Activated T-helper 1 cell treated with anti-CD3 and anti-CD28 coated beads, Interleukin-2, amount 50 U/mL, for 16 hours (primary cell): ENCODE measurements around the gene SCFD2.
"Not testable (repeated sequence)": the region's sequence is repeated elsewhere in the genome, so short reads cannot be mapped to it uniquely, and the experiment has no call there.

ENCODE experiments used
- DNase-seq, 2 donors: peaks; one replicate each; pipeline ENCODE4 v3.0.0-alpha.2; 2020; ENCODE audit warnings: low read depth in 1 of 2, low spot score in 1 of 2

SCFD2 gene

DNA sequence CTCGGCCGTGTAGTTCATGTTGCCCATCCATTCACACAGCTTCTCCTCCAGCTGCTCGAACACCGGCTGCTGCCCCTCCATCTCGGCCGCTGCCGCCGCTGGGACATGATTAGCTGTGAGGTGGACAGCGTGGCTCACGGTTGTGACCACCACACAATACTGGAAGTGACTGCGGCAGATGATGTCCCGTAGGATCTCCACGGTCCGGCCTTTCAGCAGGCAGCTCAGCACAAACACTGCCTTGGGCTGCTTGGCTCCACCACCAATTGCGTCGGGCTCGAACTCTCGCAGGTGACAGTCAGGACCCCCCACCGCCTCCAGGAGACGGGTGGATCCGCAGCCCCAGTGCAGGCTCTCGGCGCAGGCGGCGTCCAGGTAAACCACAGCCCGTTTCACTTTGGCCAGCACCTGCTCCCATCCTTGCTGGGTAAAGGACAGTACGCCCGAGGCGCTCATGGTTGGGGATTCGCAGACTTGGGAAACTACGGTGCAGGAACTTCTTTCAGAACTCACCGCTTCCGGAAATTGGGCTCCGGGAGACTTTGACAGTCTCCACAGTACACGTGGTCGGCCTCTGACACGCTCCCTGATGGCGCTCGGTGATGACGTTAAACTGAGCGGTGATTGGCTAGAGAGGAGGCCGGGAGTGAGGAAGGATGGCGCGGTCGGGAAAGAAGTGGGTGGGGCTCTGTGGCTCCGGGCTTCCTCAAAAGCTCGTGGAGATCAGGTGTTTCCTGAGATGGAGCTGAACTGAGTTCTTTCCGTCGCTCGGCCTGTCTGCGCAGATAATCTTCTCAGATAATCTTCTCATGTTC is at the start of gene SCFD2:
TSS of gene SCFD2 (minus strand) at position 576 of the 815 bp plus-strand sequence.
- peak; percentile 92 to 94 for DNase-seq

DNA sequence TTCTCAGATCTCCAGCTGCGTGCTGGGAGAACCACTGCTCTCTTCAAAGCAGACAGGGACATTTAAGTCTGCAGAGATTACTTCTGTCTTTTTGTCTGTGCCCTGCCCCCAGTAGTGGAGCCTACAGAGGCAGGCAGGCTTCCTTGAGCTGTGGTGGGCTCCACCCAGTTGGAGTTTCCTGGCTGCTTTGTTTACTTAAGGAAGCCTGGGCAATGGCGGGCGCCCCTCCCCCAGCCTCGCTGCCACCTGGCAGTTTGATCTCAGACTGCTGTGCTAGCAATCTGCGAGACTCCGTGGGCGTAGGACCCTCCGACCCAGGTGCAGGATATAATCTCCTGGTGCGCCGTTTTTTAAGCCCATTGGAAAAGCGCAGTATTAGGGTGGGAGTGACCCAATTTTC is 43.6 kb upstream of the SCFD2 start:
- not testable (repeated sequence) for DNase-seq

DNA sequence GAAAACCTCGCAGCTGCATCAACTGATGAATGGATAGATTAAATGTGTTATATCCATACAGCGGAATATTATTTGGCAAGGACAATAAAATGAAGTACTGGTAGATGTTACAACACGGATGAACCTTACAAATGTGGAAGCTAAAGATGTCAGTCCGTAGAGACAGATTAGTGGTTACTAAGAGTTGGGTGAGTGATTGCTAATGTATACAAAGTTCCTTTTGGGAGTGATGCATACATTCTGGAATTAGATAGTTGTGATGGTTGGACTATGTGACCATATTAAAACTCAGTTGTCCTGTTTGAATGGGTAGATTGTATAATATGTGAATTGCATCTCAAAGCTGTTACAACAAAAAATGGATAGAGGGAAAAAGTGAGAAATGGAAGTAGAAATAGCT is 14.4 kb upstream of the SCFD2 start:
- no peak for DNase-seq

DNA sequence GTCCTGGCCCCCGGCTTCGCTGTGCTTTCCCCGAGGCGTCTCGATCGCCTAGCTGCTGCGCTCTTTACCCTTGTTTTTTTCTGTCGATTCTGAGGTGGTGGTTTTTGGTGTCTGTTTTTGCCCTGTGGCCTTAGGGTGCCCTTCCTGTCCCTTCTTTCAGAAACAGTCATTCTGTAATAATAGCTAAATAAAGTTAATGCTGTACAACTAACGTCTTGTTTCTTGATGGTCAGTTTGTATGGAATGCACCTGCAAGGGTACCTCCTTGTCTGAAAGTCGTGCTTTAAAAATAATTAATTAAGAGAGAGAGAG is 12.3 kb upstream of the SCFD2 start:
- DNase-seq = no peak

DNA sequence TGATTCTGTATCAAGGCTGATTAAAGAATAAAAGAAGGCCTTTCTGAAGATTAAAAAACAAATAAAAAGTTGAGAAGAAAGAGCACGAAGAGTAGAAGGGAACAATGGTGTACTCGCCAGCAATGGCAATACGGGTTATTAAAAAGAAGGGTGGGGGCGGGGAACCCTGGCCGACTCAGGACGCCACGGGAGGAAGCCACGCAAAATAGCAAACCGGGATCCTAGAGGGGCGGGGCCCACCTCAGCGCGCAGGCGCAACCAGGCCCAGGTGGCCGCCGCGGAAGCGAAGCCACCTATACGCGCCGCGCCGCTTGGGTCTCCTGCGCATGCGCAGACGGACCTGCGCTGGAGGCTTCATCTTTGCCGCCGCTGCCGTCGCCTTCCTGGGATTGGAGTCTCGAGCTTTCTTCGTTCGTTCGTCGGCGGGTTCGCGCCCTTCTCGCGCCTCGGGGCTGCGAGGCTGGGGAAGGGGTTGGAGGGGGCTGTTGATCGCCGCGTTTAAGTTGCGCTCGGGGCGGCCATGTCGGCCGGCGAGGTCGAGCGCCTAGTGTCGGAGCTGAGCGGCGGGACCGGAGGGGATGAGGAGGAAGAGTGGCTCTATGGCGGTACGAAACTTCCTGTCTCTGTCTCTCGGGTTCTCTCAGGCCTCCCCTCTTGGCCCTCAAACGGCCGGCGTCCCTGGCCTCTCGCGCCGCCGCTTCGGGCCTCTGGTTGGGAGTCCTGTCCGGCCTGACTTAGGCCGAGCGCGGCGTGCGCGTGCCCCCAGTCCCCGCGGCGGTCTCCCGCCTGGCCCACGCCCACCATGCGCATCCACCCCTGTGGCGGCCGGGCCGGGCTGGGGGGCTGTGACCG is 11.7 kb upstream of the SCFD2 start, which contains the start of gene FIP1L1:
TSS of gene FIP1L1 (plus strand) at position 323 of the 852 bp plus-strand sequence. CDS start at position 521, 198 bp downstream.
- DNase-seq = peak; percentile 94

DNA sequence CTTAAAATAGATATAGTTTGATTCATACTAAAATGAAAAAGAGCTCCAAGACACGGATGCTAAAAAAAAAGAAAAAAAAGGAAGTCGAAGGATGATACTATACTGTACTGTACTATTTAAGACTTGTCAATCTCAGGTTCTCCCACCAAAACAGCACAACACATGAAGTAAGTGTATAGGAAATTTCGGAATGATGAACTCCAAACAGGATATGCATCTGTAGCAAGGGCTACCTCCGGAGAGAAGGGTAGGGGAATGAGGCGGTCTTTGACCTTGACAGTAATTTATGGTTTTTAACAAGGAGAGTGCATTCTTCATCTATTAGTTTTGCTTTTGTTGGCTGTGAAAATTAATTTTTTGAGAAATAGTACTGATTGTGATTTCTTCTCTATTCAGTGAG is 11.0 kb upstream of the SCFD2 start:
- no peak for DNase-seq

DNA sequence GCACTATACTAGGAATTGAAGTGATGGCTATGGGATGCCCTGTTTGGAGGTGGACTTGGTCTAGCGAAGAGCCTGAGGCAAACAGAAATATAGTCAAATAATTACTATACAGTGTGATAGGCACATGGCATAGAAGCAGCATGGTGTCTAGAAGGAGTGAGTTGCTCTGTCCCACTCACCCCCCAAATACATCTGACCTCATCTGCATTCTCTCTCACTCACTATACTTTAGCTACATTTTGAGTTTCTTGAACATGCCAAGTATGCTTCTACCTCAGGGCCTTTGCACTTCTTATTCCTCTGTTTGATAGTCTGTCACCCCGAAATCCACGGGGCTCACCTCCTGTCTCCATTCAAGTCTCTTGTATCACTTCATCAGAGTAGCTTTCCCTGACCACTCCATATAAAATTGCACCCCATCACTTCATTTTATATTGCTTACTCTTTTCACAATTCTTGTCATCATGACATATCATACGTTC is 9.0 kb upstream of the SCFD2 start:
- no peak for DNase-seq

DNA sequence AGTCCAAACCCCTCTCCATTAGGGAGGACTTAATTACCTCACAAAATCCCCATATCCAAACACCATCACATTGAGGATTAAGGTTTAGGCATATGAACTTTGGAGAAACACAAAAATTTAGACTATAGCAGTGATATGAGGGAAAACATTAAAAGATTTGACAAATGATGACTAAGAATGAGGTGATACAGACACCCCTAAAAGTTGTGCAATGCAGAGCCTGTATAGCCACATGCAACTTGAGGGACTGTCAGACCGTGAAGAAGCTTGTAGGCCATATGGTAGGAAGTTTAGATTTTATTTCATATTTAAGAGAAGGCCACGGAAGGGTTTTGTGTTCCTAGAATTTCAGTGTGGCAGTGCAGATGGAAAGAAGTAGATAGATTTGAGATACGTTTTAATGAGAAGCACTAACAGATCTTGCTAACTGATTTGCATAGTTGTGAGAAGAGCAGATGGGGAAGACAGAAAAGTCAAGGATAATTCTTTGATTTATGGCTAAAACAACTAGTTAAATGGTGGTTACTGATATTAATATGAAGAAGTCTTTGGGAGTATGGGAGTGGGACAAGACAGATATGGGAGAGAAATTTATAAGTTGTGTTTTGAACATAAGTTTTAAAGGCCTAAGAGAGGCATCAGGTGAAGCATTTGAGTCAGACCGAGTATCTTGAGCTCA is 6.1 kb upstream of the SCFD2 start:
- no peak for DNase-seq

DNA sequence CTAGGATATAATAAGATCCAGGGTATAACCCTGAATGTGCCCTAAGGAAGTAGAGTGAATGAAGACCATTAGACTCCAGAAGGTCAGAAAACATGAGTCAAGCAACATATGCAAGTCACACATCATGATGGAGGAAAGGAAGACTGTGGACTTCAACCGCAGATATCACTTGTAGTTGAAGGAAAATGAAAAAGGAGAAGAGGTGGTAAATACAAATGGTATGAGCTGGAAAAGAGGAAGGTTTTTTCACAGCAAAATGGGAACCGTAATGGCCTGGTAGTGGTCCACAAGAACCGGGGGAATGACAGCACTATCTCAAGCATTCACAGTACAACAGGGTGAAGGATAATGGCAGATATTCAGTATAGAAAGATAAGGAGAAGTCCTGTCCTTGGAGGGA is 5.2 kb upstream of the SCFD2 start:
- no peak for DNase-seq

DNA sequence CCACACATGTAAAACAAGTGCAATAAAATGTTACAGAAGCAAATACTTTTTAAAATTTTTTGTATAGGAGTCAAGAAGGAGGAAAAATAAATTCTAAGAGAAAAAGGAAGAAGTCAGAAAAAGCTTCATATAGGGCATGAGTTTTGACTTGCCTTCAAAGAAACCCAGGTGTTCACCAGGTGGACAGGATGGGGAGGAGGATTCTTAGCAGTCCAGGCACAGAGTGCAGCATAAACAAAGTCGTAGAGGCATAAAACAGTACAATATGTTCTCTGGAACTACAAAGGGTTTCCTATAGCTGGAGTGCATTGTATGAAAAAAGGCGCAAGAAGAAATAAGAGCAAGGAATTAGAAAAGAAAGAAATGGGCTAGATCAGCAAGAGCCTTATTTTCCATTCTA is 1.9 kb upstream of the SCFD2 start:
- no peak for DNase-seq

DNA sequence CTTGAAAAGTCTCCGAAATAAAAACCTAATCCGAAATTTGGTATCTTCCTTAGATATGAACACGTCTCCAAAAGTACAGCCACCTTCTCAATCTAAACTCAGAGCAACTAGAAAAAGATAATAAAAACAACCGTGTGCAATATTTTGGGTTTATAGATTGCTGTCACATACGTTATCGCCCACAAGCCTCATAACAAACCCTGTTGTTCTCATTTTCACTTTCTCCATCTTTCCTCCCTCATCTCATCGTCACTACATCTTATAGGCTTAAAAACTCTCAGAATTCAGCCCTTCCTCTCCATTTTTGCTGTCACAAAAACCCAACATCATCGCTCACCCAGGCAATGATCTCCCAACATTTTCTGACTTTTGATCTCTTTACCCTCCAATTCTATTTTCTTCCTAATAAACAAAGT is 448 bp upstream of the SCFD2 start:
- DNase-seq = no peak

DNA sequence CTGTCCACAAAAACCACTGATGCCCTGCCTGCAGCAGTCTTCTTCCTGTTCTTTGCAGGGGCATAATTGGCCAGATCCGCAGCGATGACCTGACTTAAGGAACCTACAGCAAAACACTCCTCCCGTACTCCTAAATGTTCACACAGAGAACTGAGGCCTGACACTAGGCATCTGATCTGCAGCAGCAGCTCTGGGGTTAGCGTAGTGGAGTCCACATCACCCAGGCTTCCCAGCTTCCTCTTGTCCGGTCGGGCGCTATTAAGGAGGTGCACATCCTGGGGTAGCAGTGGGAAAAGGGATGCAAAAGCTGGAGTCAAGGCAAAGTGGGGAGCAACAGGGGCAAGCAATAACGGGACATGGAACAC is 758 bp downstream of the SCFD2 start:
- DNase-seq = no peak

DNA sequence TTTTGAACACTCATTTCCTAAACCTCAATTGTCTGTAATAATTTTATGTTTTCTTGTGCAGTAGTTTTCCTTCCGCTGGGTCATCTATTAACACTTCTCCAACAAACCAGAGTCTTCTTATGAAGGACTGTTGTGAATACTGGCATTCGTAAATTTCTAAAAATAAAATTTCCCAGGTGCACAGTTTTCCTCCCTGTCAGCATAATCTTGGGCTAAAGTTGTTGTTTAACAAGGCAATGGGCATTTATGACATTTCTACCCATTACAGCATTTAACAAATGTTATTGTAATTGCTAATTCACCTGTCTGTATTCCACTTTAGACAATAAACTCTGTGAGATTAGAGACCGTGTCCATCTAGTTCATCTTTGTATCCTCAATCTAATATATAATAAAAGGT is 1.2 kb downstream of the SCFD2 start:
- no peak for DNase-seq

DNA sequence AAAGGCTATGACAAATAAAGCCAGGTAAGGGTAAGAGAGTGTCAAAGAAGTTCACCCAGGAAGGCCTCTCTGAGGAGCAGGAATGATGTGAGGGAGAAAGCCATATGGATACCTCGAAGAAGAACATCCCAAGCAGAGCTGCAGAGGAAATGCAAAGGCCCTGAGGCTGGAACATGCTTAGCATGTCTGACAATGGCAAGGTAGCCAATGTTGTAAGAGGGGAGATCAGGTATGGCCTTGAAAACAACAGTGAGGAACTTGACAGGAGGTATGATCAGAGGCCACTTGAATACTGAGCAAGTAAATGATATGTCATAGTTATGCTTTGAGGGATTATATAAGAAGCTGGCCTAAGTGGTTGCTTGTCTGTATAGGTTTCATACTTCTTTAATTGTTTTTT is 3.8 kb downstream of the SCFD2 start:
- DNase-seq = no peak

DNA sequence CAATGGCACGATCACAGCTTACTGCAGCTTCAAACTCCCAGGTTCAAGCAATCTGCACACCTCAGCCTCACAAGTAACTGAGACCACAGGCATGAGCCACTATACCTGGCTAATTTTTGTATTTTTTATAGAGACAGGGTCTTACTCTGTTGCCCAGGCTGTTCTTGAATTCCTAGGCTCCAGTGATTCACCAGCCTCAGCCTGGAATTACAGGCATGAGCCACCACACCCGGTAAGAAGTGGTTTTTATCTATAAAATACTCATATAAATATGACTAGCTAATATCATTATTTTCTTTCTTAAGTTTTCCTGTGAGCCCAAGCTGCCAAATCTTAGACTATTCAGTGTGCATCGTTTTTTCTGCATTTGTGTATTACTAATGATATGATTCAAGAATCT is 4.4 kb downstream of the SCFD2 start:
- no peak for DNase-seq

DNA sequence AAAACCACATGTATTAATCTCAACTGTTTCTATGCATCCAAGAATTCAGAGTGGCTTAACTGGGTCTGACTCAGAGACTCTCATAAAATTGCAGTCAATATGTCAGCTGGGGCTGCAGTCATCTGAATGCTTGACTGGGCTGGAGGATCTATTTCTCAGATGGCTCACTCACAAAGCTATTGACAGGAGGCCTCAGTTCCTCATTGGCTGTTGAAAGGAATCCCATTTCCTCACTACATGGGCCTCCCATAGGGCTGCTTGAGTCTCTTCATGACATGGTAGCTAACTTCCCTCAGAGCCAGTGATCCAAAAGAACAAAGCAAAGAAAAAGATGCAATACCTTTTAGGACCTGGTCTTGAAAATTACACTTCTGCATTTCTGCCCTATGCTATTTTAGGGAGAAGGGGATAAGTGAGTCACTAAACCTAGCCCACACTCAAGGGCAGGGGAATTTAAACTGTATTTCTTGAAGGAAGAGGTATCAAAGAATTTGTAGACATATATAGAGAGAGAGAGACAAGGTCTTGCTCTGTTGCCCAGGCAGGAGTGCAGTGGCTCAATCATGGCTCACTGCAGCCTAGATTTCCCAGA is 9.8 kb downstream of the SCFD2 start:
- DNase-seq = no peak

DNA sequence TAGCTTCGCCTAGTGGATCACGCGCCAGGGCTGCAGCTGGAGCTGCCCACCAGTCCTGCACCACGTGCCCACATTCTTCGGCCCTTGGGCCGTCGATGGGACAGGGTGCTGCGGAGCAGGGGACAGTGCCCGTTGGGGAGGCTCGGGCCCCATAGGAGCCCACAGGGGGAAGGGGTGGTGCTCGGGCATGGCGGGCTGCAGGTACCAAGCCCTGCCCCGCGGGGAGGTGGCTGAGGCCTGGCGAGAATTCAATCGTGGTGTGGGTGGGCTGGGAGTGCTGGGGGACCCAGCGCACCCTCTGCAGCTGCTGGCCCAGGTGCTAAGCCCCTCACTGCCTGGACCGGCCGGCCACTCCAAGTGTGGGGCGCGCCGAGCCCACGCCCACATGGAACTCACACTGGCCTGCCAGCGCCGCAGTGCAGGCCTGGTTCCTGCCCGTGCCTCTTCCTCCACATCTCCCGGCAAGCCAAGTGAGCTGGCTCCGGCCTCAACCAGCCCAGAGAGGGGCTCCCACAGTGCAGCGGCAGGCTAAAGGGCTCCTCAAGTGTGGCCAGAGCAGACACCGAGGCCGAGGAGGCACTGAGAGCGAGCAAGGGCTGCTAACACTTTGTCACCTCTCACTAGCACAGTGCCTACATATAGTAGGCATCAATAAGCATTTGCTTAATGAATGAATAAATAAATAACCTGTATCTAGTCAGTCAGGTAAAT is 11.7 kb downstream of the SCFD2 start:
- DNase-seq = no peak

DNA sequence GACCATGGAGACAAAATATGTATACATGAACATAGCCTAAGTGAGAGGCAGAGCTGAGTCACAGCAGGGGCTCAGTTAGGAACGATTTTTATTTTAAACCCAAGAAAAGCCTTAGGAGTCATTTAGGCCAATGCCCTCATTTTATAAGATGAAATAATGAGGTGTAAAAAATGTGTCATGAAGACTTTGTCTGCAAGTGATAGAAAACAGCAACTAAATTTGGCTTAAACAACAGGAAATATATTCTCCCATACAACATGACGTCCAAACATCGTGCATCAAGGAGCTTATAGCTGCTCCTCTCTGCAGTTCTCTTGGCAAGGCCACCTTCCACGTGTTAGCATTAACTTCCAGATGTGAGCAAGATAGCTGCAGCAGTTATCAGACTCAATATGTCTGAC is 16.8 kb downstream of the SCFD2 start:
- DNase-seq = no peak

DNA sequence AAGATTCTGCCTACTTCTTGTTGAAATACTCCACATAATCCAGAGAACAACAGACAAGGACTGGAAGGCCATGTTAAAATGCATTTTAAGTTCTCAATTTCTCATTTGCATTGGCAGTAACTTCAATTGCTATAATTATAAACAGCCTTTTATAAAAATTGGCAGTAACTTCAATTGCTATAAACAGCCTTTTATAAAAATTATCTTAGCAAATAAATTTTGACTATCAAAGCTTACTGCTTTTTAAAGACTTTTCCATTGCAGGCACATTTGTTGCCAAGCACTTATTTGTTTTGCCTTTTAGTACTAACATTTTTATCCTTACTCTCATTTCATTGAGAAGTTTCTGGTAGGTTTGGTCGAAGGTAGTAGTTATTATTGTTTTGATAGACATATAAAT is 17.8 kb downstream of the SCFD2 start:
- no peak for DNase-seq

DNA sequence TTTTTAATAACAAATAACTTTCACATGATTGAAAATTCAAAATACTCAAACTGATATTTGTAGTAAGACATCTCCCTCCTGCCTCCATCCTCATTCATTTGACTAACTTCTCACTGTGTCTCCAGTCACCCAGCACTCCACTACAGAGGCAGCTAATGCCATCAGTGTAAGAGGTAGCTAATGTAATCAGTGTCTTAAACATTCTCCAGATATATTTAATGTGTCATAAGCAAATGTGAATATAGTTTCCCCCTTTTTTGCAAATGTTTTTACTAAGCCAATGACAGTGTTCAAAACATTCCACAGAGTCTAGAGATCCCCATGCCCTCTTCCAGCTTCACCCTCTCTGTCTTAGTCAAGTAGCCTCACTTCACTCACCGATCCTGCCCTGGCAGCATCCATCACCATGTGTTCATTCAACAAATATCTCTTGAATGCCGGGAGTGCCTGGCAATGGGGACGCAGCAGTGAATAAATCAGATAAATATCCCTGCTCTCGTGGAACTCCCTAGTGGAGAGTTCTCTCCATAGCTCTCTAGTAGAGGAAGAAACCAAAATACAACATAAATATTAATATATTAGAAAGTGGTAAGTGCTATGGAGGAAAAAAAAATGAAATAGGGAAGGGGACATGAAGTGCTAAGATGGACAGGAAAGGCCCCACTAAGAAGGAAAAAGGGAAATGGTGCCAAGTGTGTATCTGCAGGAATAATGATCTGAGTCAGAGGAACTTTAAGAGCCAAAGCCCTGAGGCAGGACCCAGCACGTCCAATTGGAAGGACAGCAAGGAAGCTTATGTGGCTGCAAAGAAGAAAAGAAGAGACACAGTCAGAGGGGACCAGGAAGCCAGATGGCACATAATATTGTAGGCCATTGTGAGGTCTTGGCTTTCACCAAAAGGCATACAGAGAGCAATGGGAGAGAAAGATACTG is 18.7 kb downstream of the SCFD2 start:
- DNase-seq = no peak
